Vagina (tissue), 2 donors: Measurements from ENCODE around the gene RNF166.

Experiments used
- POLR2A ChIP-seq, 2 donors: fragments of 450-650 bp; IDR thresholded peaks; one replicate each; pipeline ENCODE4 v1.6.1; 2017; ENCODE audit warnings: antibody characterized with exemption in 2 of 2, mild to moderate bottlenecking in 2 of 2, moderate library complexity in 2 of 2
- TF ChIP-seq, protein P1 (sequence below), 3 experiments: fragments of 450-650 bp in 2 of 3; fragments of 200-600 bp in 1 of 3; sonication (generic) in 1 of 3; IDR thresholded peaks; one replicate each; pipeline ENCODE4 v1.5.1; 2017 to 2019; ENCODE audit warnings: antibody characterized with exemption in 3 of 3, mild to moderate bottlenecking in 2 of 3, moderate library complexity in 2 of 3

DNA sequence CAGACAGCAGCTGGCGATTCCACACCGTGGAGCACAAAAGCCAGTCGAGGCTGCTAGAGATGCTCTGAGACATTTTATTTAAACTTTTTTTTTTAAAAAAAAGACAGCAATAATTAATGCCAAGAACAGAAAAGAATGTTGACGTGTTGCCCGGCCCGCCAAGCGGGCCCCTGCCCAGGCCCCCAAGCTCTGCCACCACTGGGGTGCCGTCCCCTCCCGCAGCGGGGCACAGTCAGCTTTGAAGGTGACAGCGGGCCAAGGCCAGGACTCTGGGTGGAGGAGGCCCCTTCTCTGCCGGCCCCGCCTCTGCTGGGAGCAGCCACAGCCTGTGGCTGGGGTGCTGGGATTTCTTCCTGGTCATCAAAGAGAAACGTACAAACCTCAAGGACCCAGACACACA is 9.8 kb downstream of the RNF166 start:
- no peak for TF ChIP-seq POLR2A (IDR thresholded peaks at IDR 0.05)
- TF ChIP-seq, protein P1, sequence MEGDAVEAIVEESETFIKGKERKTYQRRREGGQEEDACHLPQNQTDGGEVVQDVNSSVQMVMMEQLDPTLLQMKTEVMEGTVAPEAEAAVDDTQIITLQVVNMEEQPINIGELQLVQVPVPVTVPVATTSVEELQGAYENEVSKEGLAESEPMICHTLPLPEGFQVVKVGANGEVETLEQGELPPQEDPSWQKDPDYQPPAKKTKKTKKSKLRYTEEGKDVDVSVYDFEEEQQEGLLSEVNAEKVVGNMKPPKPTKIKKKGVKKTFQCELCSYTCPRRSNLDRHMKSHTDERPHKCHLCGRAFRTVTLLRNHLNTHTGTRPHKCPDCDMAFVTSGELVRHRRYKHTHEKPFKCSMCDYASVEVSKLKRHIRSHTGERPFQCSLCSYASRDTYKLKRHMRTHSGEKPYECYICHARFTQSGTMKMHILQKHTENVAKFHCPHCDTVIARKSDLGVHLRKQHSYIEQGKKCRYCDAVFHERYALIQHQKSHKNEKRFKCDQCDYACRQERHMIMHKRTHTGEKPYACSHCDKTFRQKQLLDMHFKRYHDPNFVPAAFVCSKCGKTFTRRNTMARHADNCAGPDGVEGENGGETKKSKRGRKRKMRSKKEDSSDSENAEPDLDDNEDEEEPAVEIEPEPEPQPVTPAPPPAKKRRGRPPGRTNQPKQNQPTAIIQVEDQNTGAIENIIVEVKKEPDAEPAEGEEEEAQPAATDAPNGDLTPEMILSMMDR (IDR thresholded peaks at IDR 0.05) = no peak
